Body of pancreas (tissue), 4 donors: ENCODE measurements around the gene LPP.

Experiments
- POLR2A ChIP-seq, 3 donors: fragments of 450-650 bp; IDR thresholded peaks; one replicate each; pipeline ENCODE4 v1.6.1; 2016; ENCODE audit warnings: antibody characterized with exemption in 3 of 3, mild to moderate bottlenecking in 2 of 3
- TF ChIP-seq, protein P1 (sequence below), 7 experiments: fragments of 450-650 bp in 4 of 7; fragments of 200-600 bp in 3 of 7; sonication (generic) in 3 of 7; IDR thresholded peaks; one replicate each; pipeline ENCODE4 v1.5.1; 2016 to 2019; ENCODE audit warnings: antibody characterized with exemption in 7 of 7

DNA sequence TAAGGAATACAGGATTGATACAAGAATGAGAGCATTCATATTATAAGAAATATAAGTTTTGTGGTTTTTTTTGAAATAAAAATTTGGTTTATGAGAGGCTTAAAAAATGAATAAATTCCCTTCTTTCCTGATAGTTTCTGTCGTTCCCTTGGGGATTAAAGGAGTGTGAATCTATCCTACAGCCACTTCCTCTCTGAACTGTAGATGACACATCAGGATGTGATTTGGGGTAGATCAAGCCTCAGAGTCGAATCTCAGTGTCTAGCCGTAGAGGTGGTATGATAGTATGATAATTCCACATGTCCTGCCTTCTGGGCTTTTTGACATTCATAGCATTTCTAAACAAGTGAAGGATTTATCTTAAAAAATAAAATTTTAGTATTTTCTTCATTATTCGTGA, 343.1 kb downstream of the LPP start:
- TF ChIP-seq, protein P1, sequence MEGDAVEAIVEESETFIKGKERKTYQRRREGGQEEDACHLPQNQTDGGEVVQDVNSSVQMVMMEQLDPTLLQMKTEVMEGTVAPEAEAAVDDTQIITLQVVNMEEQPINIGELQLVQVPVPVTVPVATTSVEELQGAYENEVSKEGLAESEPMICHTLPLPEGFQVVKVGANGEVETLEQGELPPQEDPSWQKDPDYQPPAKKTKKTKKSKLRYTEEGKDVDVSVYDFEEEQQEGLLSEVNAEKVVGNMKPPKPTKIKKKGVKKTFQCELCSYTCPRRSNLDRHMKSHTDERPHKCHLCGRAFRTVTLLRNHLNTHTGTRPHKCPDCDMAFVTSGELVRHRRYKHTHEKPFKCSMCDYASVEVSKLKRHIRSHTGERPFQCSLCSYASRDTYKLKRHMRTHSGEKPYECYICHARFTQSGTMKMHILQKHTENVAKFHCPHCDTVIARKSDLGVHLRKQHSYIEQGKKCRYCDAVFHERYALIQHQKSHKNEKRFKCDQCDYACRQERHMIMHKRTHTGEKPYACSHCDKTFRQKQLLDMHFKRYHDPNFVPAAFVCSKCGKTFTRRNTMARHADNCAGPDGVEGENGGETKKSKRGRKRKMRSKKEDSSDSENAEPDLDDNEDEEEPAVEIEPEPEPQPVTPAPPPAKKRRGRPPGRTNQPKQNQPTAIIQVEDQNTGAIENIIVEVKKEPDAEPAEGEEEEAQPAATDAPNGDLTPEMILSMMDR (IDR thresholded peaks at IDR 0.05): no peak
- no peak for TF ChIP-seq POLR2A (IDR thresholded peaks at IDR 0.05)
